Breast epithelium (tissue), 3 donors: ENCODE data around the gene IGFLR1.
A peak's percentile ranks its signal among the peaks of the same experiment; 100 is the strongest.

Experiments used
- CTCF ChIP-seq, 3 donors: fragments of 450-650 bp; IDR thresholded peaks; one replicate each; pipeline ENCODE4 v1.5.1; 2016 to 2017; ENCODE audit warnings: antibody characterized with exemption in 3 of 3, mild to moderate bottlenecking in 3 of 3, moderate library complexity in 3 of 3
- POLR2A ChIP-seq: fragments of 450-650 bp; IDR thresholded peaks from one replicate; pipeline ENCODE4 v1.6.1; 2016; ENCODE audit warnings: antibody characterized with exemption, mild to moderate bottlenecking, moderate library complexity
- POLR2AphosphoS5 ChIP-seq, 3 donors: sonication (generic); formaldehyde crosslinking; IDR thresholded peaks; one replicate each; pipeline ENCODE4 v1.6.1; 2017; ENCODE audit warnings: antibody characterized with exemption in 3 of 3

GRCh38 chr19:35756377-35757230 is 14.4 kb upstream of the IGFLR1 start, which contains the start of gene HSPB6:
- TF ChIP-seq CTCF (IDR thresholded peaks at IDR 0.05), result no peak
- TF ChIP-seq POLR2A, result peak; percentile 35
- TF ChIP-seq POLR2AphosphoS5 (IDR thresholded peaks at IDR 0.05), result peak in 2 of 3 donors; percentile 53 to 55
